IMR-90 (cell line): Measurements from ENCODE around the gene BAZ2B. TPM values are rescaled to one million over a fixed set of nuclear protein-coding genes. Genes with fewer than 3 reads are reported as not detected.

Experiments used
- ATAC-seq: fragments of 200-7000 bp; cut with Tn5 transposase; 2 replicates; pipeline ENCODE4 v1.9.1; 2020; ENCODE audit warnings: low read depth, mild to moderate bottlenecking, moderate library complexity
- BruUV-seq: library from RNA; stranded (reverse); fragments of 400-500 nt; replicated peaks from 2 replicates; lab custom pipeline; 2021; lab: Mats Ljungman, UMichigan
- CTCF ChIA-PET: fragments of 300-600 bp; formaldehyde crosslinking; extraction: SDS; loops from one replicate; lab custom pipeline; 2021; ENCODE audit warnings: antibody characterized with exemption; lab: Yijun Ruan, JAX
- POLR2A ChIA-PET: fragments of 300-600 bp; sonication (Branson Sonifier 250); formaldehyde crosslinking; loops from one replicate; lab custom pipeline; 2022; ENCODE audit warnings: antibody characterized with exemption; ENCODE audit not compliant: unreplicated experiment; lab: Charles Lee
- DNase-seq: peaks from one replicate; pipeline ENCODE4 v3.0.0; 2013
- H2AFZ ChIP-seq: replicated peaks from 2 replicates; pipeline ENCODE3; 2013; ENCODE audit warnings: low read length, mild to moderate bottlenecking; ENCODE audit not compliant: poor library complexity
- H2AK5ac ChIP-seq: 2 replicates; pipeline ENCODE4 v1.6.1; 2013; ENCODE audit warnings: low read depth, low read length, inconsistent platforms
- H2AK9ac ChIP-seq: replicated peaks from 2 replicates; pipeline ENCODE3; 2013; ENCODE audit warnings: mild to moderate bottlenecking, low read depth, low read length, moderate library complexity; ENCODE audit not compliant: poor library complexity
- H2BK120ac ChIP-seq: 2 replicates; pipeline ENCODE4 v1.6.1; 2013; ENCODE audit warnings: low read depth, low read length, inconsistent platforms
- H2BK15ac ChIP-seq: 3 replicates; pipeline ENCODE4 v1.6.1; 2013; ENCODE audit warnings: low read depth, low read length, inconsistent platforms
- H2BK20ac ChIP-seq: 2 replicates; pipeline ENCODE4 v1.6.1; 2013; ENCODE audit warnings: low read depth, mild to moderate bottlenecking, inconsistent platforms, low read length, moderate library complexity
- H2BK5ac ChIP-seq: 2 replicates; pipeline ENCODE4 v1.6.1; 2013; ENCODE audit warnings: mild to moderate bottlenecking, low read depth, low read length, inconsistent platforms; ENCODE audit not compliant: poor library complexity, severe bottlenecking
- H3K14ac ChIP-seq: replicated peaks from 2 replicates; pipeline ENCODE4 v1.6.1; 2013; ENCODE audit warnings: low read depth, low read length, inconsistent platforms
- H3K18ac ChIP-seq: 2 replicates; pipeline ENCODE4 v1.6.1; 2013; ENCODE audit warnings: low read depth, low read length, control low read depth
- H3K23ac ChIP-seq: 2 replicates; pipeline ENCODE4 v1.6.1; 2013; ENCODE audit warnings: low read depth, low read length, inconsistent platforms
- H3K27ac ChIP-seq: 2 replicates; pipeline ENCODE4 v1.5.1; 2013; ENCODE audit warnings: mild to moderate bottlenecking, control low read depth, low read length; ENCODE audit not compliant: insufficient read depth
- H3K27me3 ChIP-seq: 2 replicates; pipeline ENCODE4 v1.6.1; 2013; ENCODE audit warnings: low read length; ENCODE audit not compliant: control insufficient read depth, insufficient read depth
- H3K36me3 ChIP-seq: 2 replicates; pipeline ENCODE4 v1.6.1; 2013; ENCODE audit warnings: low read length, mixed read lengths; ENCODE audit not compliant: control insufficient read depth, insufficient read depth
- H3K4ac ChIP-seq: 2 replicates; pipeline ENCODE4 v1.6.1; 2013; ENCODE audit warnings: low read depth, low read length, inconsistent platforms
- H3K4me1 ChIP-seq: 2 replicates; pipeline ENCODE4 v1.6.1; 2013; ENCODE audit warnings: low read length, mixed read lengths; ENCODE audit not compliant: control insufficient read depth, insufficient read depth
- H3K4me2 ChIP-seq: 2 replicates; pipeline ENCODE4 v1.6.1; 2013; ENCODE audit warnings: low read depth, mild to moderate bottlenecking, control low read depth, low read length, moderate library complexity
- H3K4me3 ChIP-seq: 2 replicates; pipeline ENCODE4 v1.5.1; 2013; ENCODE audit warnings: low read depth, mild to moderate bottlenecking, control low read depth, low read length, moderate library complexity; ENCODE audit not compliant: insufficient read depth
- H3K56ac ChIP-seq: 2 replicates; pipeline ENCODE4 v1.6.1; 2013; ENCODE audit warnings: low read length, inconsistent platforms; ENCODE audit not compliant: insufficient read depth; ENCODE audit errors: extremely low read depth
- H3K79me1 ChIP-seq, 2 experiments: 2 replicates each; pipeline ENCODE4 v1.6.1; 2013; ENCODE audit warnings: low read length in 2 of 2, inconsistent platforms in 1 of 2, low read depth in 1 of 2
- H3K9ac ChIP-seq: 2 replicates; pipeline ENCODE4 v1.6.1; 2013; ENCODE audit warnings: low read depth, low read length, control low read depth
- H3K9me1 ChIP-seq: 2 replicates; pipeline ENCODE4 v1.6.1; 2013; ENCODE audit warnings: low read length, inconsistent platforms; ENCODE audit not compliant: insufficient read depth
- H3K9me3 ChIP-seq: 2 replicates; pipeline ENCODE4 v1.6.1; 2013; ENCODE audit warnings: low read length; ENCODE audit not compliant: control insufficient read depth, insufficient read depth
- H4K20me1 ChIP-seq: 2 replicates; pipeline ENCODE4 v1.6.1; 2013; ENCODE audit warnings: low read length, inconsistent platforms; ENCODE audit not compliant: insufficient read depth
- H4K5ac ChIP-seq: 2 replicates; pipeline ENCODE4 v1.6.1; 2013; ENCODE audit warnings: mild to moderate bottlenecking, low read depth, low read length, control low read depth
- H4K8ac ChIP-seq, 2 experiments: 2 replicates each; pipeline ENCODE4 v1.6.1; 2013; ENCODE audit warnings: low read depth in 2 of 2, low read length in 2 of 2, control low read depth in 1 of 2, inconsistent platforms in 1 of 2
- H4K91ac ChIP-seq: 2 replicates; pipeline ENCODE4 v1.6.1; 2013; ENCODE audit warnings: low read depth, low read length, inconsistent platforms; ENCODE audit not compliant: insufficient read depth
- BHLHE40 ChIP-seq: fragments of 150-350 bp; IDR thresholded peaks from 2 replicates; pipeline ENCODE4 v1.6.1; 2016; ENCODE audit warnings: mild to moderate bottlenecking, low read depth, low read length
- CEBPB ChIP-seq: IDR thresholded peaks from 2 replicates; pipeline ENCODE4 v1.6.1; 2012; ENCODE audit warnings: low read depth, low read length, improper control_type of control experiment
- CHD1 ChIP-seq: IDR thresholded peaks from 2 replicates; pipeline ENCODE4 v1.6.1; 2012; ENCODE audit warnings: low read depth, low read length, improper control_type of control experiment
- FOS ChIP-seq: fragments of 150-350 bp; IDR thresholded peaks from 2 replicates; pipeline ENCODE4 v1.6.1; 2016; ENCODE audit warnings: low read depth, low read length
- MAFK ChIP-seq: IDR thresholded peaks from 2 replicates; pipeline ENCODE4 v1.6.1; 2012; ENCODE audit warnings: low read depth, low read length, improper control_type of control experiment
- MAZ ChIP-seq: IDR thresholded peaks from 2 replicates; pipeline ENCODE4 v1.6.1; 2012; ENCODE audit warnings: low read depth, mild to moderate bottlenecking, low read length, improper control_type of control experiment, moderate library complexity, borderline replicate concordance
- MXI1 ChIP-seq: IDR thresholded peaks from 2 replicates; pipeline ENCODE4 v1.6.1; 2012; ENCODE audit warnings: low read depth, mild to moderate bottlenecking, low read length, moderate library complexity, borderline replicate concordance
- NFE2L2 ChIP-seq: fragments of 150-350 bp; IDR thresholded peaks from 2 replicates; pipeline ENCODE4 v1.6.1; 2016; ENCODE audit warnings: low read depth, mild to moderate bottlenecking, low read length
- POLR2A ChIP-seq: IDR thresholded peaks from 2 replicates; pipeline ENCODE4 v1.6.1; 2012; ENCODE audit warnings: mild to moderate bottlenecking, low read depth, low read length
- RAD21 ChIP-seq: IDR thresholded peaks from 2 replicates; pipeline ENCODE4 v1.6.1; 2012; ENCODE audit warnings: low read length, improper control_type of control experiment
- RCOR1 ChIP-seq: IDR thresholded peaks from 2 replicates; pipeline ENCODE4 v1.6.1; 2012; ENCODE audit warnings: mild to moderate bottlenecking, low read length, improper control_type of control experiment; ENCODE audit not compliant: insufficient replicate concordance
- RFX5 ChIP-seq: IDR thresholded peaks from 2 replicates; pipeline ENCODE4 v1.8.0; 2012; ENCODE audit warnings: low read depth, mild to moderate bottlenecking, low read length, moderate library complexity
- SMC3 ChIP-seq: fragments of 150-350 bp; IDR thresholded peaks from 2 replicates; pipeline ENCODE4 v1.6.1; 2016; ENCODE audit warnings: low read depth, mild to moderate bottlenecking, antibody characterized with exemption, low read length, moderate library complexity
- dilution Hi-C: fragments of 300-500 bp; cut with HindIII; formaldehyde crosslinking; loops from one replicate; pipeline ENCODE4 v1.14.3; 2018; ENCODE audit warnings: low sequenced_read_pairs; ENCODE audit not compliant: unreplicated experiment
- in situ Hi-C: fragments of 300-500 bp; cut with MboI; formaldehyde crosslinking; loops from 3 replicates; pipeline ENCODE4 v1.14.3; 2019; ENCODE audit warnings: low sequenced_read_pairs, inconsistent platforms, mixed read lengths
- intact Hi-C: fragments of 100-400 bp; cut with micrococcal nuclease; formaldehyde crosslinking; loops from 2 replicates; pipeline ENCODE4 v1.10.0; 2022
- polyA plus RNA-seq, 3 experiments: library from polyadenylated mRNA; depleted of rRNA; stranded (reverse); fragments of >200 nt; gene quantifications; 2 replicates each; pipeline ENCODE4 v1.2.3, GENCODE V29; 2012; ENCODE audit warnings: low replicate concordance in 1 of 3
- total RNA-seq: library from RNA; depleted of rRNA; stranded (reverse); fragments of >200 nt; gene quantifications from 2 replicates; pipeline ENCODE4 v1.2.3, GENCODE V29; 2012
- TF ChIP-seq, protein P1 (sequence below): fragments of 150-350 bp; IDR thresholded peaks from 2 replicates; pipeline ENCODE4 v1.6.1; 2016; ENCODE audit warnings: low read depth, mild to moderate bottlenecking, low read length, moderate library complexity, borderline replicate concordance
- TF ChIP-seq, protein P2 (sequence below): conservative IDR thresholded peaks from 2 replicates; pipeline ENCODE4 v1.5.1; 2012; ENCODE audit warnings: mild to moderate bottlenecking, low read depth, low read length, improper control_type of control experiment
- TF ChIP-seq, protein P3 (sequence below): fragments of 150-350 bp; IDR thresholded peaks from 2 replicates; pipeline ENCODE4 v1.6.1; 2017; ENCODE audit warnings: mild to moderate bottlenecking, antibody characterized with exemption, low read length, low read depth

The BAZ2B gene
- total and polyA plus RNA-seq, 2 of the 4 experiments (the other 2 are of a cell fraction): 8.9 to 42.1 TPM

DNA sequence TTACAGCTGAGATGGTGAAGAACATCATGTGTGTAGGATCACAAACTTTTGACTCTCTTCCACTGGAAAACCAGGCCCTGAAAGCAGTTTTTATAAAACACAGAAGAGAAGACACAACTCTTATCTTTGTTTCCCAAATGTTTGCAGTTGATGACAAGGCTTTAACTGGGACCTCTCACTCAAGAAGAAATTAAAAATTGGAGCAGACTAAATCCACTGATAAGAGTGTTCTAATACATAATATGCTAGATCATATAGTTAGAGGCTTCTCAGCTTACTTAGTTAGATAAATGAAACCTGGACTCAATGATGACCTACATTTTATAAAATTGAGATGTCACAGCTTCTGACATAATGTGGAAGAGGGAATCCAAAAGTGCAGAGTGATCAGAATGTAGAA, 171.6 kb downstream of the BAZ2B start:
- Histone ChIP-seq H3K4me1 (peaks cover 2% of the 10 kb centered on the region; the same call in 1 of the 2 replicates), H3K23ac (no peak overlapping the region), H2BK20ac (no peak overlapping the region), H3K9me1 (no peaks in the 10 kb centered on the region), H3K79me1 (no peaks in the 10 kb centered on the region; a peak in 1 of 4 replicates), H3K27ac (no peak overlapping the region), H4K91ac (no peak overlapping the region), H3K4me2 (no peak overlapping the region), H4K8ac (no peak overlapping the region), H3K4me3 (no peak overlapping the region), H3K9me3 (no peaks in the 10 kb centered on the region), H3K14ac (no peak overlapping the region), H2AK9ac (no peak overlapping the region), H2AFZ (no peak overlapping the region), H3K4ac (no peak overlapping the region), H3K36me3 (peaks cover 24% of the 10 kb centered on the region), H3K56ac (no peak overlapping the region), H3K27me3 (no peaks in the 10 kb centered on the region), H2AK5ac (no peak overlapping the region), H4K5ac (no peak overlapping the region), H2BK120ac (no peak overlapping the region), H2BK5ac (no peak overlapping the region), H4K20me1 (no peaks in the 10 kb centered on the region), H3K9ac (no peak overlapping the region), H2BK15ac (no peak overlapping the region), H3K18ac (no peak overlapping the region)
- ChIA-PET CTCF (interaction anchor here (0.5 kb wide), 1 partner anchor 204 kb away, joined by 3 read pairs; no protein-coding TSS in a partner anchor), POLR2A (no interaction called here)
- TF ChIP-seq FOS (no peak), NFE2L2 (no peak), CHD1 (no peak), MAFK (no peak), CEBPB (no peak), RAD21 (no peak), MAZ (no peak), SMC3 (no peak), BHLHE40 (no peak), RCOR1 (no peak), RFX5 (no peak), MXI1 (no peak), POLR2A (no peak)
- TF ChIP-seq, protein P1, sequence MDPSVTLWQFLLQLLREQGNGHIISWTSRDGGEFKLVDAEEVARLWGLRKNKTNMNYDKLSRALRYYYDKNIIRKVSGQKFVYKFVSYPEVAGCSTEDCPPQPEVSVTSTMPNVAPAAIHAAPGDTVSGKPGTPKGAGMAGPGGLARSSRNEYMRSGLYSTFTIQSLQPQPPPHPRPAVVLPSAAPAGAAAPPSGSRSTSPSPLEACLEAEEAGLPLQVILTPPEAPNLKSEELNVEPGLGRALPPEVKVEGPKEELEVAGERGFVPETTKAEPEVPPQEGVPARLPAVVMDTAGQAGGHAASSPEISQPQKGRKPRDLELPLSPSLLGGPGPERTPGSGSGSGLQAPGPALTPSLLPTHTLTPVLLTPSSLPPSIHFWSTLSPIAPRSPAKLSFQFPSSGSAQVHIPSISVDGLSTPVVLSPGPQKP: no peak
- TF ChIP-seq, protein P2, sequence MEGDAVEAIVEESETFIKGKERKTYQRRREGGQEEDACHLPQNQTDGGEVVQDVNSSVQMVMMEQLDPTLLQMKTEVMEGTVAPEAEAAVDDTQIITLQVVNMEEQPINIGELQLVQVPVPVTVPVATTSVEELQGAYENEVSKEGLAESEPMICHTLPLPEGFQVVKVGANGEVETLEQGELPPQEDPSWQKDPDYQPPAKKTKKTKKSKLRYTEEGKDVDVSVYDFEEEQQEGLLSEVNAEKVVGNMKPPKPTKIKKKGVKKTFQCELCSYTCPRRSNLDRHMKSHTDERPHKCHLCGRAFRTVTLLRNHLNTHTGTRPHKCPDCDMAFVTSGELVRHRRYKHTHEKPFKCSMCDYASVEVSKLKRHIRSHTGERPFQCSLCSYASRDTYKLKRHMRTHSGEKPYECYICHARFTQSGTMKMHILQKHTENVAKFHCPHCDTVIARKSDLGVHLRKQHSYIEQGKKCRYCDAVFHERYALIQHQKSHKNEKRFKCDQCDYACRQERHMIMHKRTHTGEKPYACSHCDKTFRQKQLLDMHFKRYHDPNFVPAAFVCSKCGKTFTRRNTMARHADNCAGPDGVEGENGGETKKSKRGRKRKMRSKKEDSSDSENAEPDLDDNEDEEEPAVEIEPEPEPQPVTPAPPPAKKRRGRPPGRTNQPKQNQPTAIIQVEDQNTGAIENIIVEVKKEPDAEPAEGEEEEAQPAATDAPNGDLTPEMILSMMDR: no peak
- TF ChIP-seq, protein P3, sequence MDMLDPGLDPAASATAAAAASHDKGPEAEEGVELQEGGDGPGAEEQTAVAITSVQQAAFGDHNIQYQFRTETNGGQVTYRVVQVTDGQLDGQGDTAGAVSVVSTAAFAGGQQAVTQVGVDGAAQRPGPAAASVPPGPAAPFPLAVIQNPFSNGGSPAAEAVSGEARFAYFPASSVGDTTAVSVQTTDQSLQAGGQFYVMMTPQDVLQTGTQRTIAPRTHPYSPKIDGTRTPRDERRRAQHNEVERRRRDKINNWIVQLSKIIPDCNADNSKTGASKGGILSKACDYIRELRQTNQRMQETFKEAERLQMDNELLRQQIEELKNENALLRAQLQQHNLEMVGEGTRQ: no peak
- ATAC-seq: no peak
- no TSS peak for BruUV-seq
- no peak for DNase-seq
- intact Hi-C loops: no loop called here
- dilution Hi-C loops: no loop called here
- in situ Hi-C loops: no loop called here
